Aorta (tissue), 5 donors: ENCODE data around the gene OR2V1. TPM values are rescaled to one million over a fixed set of nuclear protein-coding genes. Genes with fewer than 3 reads are reported as not detected.
A peak's percentile ranks its signal among the peaks of the same experiment; 100 is the strongest.
"Not testable (repeated sequence)": the region's sequence is repeated elsewhere in the genome, so short reads cannot be mapped to it uniquely, and the experiment has no call there.

Source experiments
- ATAC-seq: fragments of 200-7000 bp; cut with Tn5 transposase; one replicate; pipeline ENCODE4 v1.9.1; 2022; ENCODE audit warnings: moderate library complexity; ENCODE audit not compliant: low FRiP score
- DNase-seq, 2 donors: peaks; one replicate each; pipeline ENCODE4 v3.0.0-alpha.2; 2020
- H3K27ac ChIP-seq, 2 donors: one replicate each; pipeline ENCODE4 v1.5.1; 2013; ENCODE audit warnings: low read length in 2 of 2, mild to moderate bottlenecking in 2 of 2, moderate library complexity in 2 of 2, control low read depth in 1 of 2, inconsistent platforms in 1 of 2, low read depth in 1 of 2
- H3K27me3 ChIP-seq, 2 donors: one replicate each; pipeline ENCODE4 v1.6.1; 2013; ENCODE audit warnings: control low read depth in 1 of 2, low read length in 1 of 2, mild to moderate bottlenecking in 1 of 2, moderate library complexity in 1 of 2; ENCODE audit not compliant: insufficient read depth in 2 of 2, control insufficient read depth in 1 of 2
- H3K36me3 ChIP-seq, 2 donors: one replicate each; pipeline ENCODE4 v1.6.1; 2013; ENCODE audit warnings: control low read depth in 1 of 2, low read length in 1 of 2, mild to moderate bottlenecking in 1 of 2; ENCODE audit not compliant: insufficient read depth in 2 of 2, control insufficient read depth in 1 of 2
- H3K4me1 ChIP-seq, 2 donors: one replicate each; pipeline ENCODE4 v1.6.1; 2013; ENCODE audit warnings: low read length in 2 of 2, control low read depth in 1 of 2, mild to moderate bottlenecking in 1 of 2, moderate library complexity in 1 of 2; ENCODE audit not compliant: insufficient read depth in 2 of 2, control insufficient read depth in 1 of 2
- H3K4me3 ChIP-seq, 2 donors: one replicate each; pipeline ENCODE4 v1.5.1; 2013; ENCODE audit warnings: low read length in 2 of 2, control low read depth in 1 of 2, mild to moderate bottlenecking in 1 of 2
- H3K9me3 ChIP-seq: one replicate; pipeline ENCODE4 v1.6.1; 2013; ENCODE audit warnings: mild to moderate bottlenecking, low read length; ENCODE audit not compliant: control insufficient read depth
- WGBS, 2 donors: extraction: QIAGEN DNeasy Blood & Tissue Kit; methylation state at CpG; one replicate each; pipeline ENCODE4 v1.1.7; 2013; 5-methylcytosine and 5-hydroxymethylcytosine counted together
- intact Hi-C, 2 donors: fragments of 100-400 bp; cut with DNase I; formaldehyde crosslinking; loops; one replicate each; pipeline versions ENCODE4 v1.14.2 to v1.15.0; 2022
- polyA plus RNA-seq, 2 donors: library from polyadenylated mRNA; stranded (reverse); fragments of 200-250 nt; gene quantifications; one replicate each; pipeline ENCODE4 v1.2.3, GENCODE V29; 2013
- total RNA-seq, 2 donors: library from RNA; stranded (reverse); fragmentation: NEBNext Ultra II Directional; extraction: Animal tissue kit (Norgen Biotek cat#: 25700); gene quantifications; one replicate each; pipeline ENCODE4 v1.2.1, GENCODE V29; 2021
- donor health status: healthy with polysubstance abuse.
- donor health status: Bipolar disorder and iron deficiency.
- donor health status: DM: no; HTN: no; CAD: no.
- donor health status: DM: no; HTN: no; CAD: no.
- donor health status: DM: yes; HTN: yes; CAD: no.

The OR2V1 gene
- total and polyA plus RNA-seq, 4 donors = not detected

GRCh38 chr5:181104259-181104568, 26.8 kb downstream of the OR2V1 start:
- H3K4me3 ChIP-seq, H3K4me1 ChIP-seq, H3K36me3 ChIP-seq, intact Hi-C loops, H3K27me3 ChIP-seq, DNase-seq, ATAC-seq, H3K27ac ChIP-seq, H3K9me3 ChIP-seq: not testable (repeated sequence)
- 7 to 8% methylated on average over 5 of the region's 5 CpGs for WGBS, 2 donors

DNA sequence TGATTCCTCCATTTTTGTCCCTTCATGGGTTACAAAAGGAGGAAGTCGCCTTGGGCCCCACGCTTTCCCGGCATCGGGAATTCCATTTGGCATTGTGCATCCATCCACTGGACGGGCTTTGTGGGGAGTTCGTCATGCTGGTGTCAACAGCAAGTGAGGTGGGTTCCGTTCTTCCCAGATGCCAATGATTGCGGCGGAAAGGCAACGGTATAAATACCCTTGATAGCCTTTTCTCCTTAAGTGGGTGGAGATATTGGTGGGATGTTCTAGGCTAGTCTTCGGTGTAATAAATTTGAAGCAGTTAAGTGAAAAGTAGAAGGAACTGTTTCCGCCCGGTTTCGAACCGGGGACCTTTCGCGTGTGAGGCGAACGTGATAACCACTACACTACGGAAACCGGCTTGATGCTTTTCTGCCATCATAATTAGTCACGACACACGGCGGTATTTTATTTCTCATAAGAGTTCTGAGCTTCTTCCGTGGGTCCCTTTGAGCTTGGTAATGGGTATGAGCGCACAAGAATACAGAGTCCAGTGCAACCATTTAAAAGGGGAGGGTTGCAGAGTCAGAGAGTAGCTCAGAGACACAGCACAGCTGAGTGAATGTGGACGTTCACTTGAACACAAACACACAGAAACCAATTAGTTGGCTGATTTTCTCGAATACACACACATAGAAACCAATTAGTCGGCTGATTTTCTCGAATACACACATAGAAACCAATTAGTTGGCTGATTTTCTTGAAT, 28.9 kb downstream of the OR2V1 start:
- WGBS, 2 donors = no CpG with 5 or more reads among the region's 30 CpGs
- H3K27ac ChIP-seq, ATAC-seq, intact Hi-C loops, H3K4me3 ChIP-seq, H3K4me1 ChIP-seq, H3K9me3 ChIP-seq, DNase-seq, H3K36me3 ChIP-seq, H3K27me3 ChIP-seq: not testable (repeated sequence)

GRCh38 chr5:181101030-181101641, 29.8 kb downstream of the OR2V1 start:
- H3K9me3 ChIP-seq, H3K27ac ChIP-seq, H3K36me3 ChIP-seq, DNase-seq, H3K27me3 ChIP-seq, ATAC-seq, H3K4me1 ChIP-seq, intact Hi-C loops, H3K4me3 ChIP-seq: not testable (repeated sequence)
- WGBS, 2 donors = 2% methylated on average over 15 of the region's 54 CpGs; no CpG with 5 or more reads in 1 of the 2 donors

DNA sequence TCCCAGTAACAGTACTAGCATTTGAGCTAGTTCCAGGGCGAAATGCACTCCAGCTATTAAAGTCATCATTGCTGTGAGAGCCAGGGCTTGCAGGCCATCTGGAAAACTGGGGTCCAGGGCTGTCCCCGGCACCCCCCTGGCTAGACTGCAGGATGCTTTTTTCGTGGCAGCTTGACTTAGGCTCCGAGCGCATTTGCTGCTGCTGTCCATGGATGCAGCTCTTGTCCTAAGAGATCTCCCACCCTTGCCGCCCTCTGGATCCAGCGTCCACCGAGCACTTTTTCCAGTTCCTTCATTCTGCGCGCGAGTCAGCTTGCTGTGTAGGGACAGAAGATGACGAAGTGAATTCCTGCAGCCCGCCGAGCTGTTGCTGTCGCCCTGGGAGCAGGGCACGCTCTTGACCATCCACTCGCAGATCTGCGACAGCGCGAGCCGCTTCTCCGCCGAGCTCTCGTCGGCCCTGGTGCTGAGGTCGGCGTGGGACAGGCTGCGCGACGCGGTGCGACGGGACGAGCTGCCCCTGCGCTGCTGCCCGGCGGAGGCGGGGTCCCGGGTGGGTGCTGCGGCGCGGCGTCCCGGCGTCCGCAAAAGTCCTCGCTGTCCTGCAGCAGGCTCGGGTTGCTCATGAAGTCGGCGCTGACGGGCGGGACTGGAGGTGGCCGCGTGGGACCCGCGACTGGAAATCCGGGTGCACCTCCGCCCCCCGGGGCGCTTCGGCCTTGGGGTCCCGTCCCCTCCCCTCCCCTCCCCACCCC, 30.7 kb downstream of the OR2V1 start:
- Histone ChIP-seq H3K9me3 (no peaks in the 10 kb centered on the region), H3K36me3 (no peaks in the 10 kb centered on the region), H3K4me1 (no peaks in the 10 kb centered on the region), H3K4me3 (no peak overlapping the region), H3K27ac (no peak overlapping the region), H3K27me3 (no peaks in the 10 kb centered on the region)
- no peak for ATAC-seq
- DNase-seq = no peak
- WGBS, 2 donors = 3 to 4% methylated on average over 56 to 62 of the region's 62 CpGs
- intact Hi-C loops = no loop called here

DNA sequence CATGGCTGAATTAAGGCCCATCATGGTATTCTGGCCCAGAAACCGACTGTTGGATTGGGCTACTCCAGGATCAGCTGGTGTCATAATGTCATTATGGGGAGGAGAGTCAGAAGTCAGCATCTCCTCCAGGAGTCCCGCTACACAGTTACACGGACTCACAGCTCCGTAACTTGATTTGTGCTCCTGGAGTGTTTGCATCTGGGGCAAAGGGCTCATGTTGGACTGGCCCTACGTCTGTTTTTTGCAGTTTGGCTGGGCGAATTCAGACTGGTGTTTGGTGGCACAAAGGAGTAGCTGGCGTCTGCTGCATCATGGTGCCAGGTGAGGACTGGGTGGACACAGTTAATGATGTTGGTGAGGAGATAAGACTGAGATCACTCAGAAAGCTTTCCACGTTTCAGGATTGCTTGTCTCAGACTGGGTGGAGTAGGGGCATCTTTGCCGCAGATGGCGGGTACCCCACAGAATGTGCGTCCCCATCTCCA, 31.3 kb downstream of the OR2V1 start:
- no peaks in the 10 kb centered on the region for H3K4me1 ChIP-seq
- no peak overlapping the region for H3K27ac ChIP-seq
- no peaks in the 10 kb centered on the region for H3K36me3 ChIP-seq
- no peak overlapping the region for H3K4me3 ChIP-seq
- no peaks in the 10 kb centered on the region for H3K27me3 ChIP-seq
- intact Hi-C loops = no loop called here
- no peaks in the 10 kb centered on the region for H3K9me3 ChIP-seq
- ATAC-seq (no peak), DNase-seq (no peak)
- 51 to 57% methylated on average over 11 of the region's 11 CpGs for WGBS, 2 donors

- Histone ChIP-seq H3K9me3 (no peaks in the 10 kb centered on the region), H3K27ac (no peak overlapping the region), H3K27me3 (no peaks in the 10 kb centered on the region), H3K4me3 (no peak overlapping the region), H3K4me1 (no peaks in the 10 kb centered on the region), H3K36me3 (no peaks in the 10 kb centered on the region)
- no peak for DNase-seq
- no peak for ATAC-seq
- 20 to 22% methylated on average over 20 to 22 of the region's 22 CpGs for WGBS, 2 donors
- intact Hi-C loops = no loop called here
These were observed 32.0 kb downstream of the OR2V1 start for GRCh38 chr5:181098762-181099601.

DNA sequence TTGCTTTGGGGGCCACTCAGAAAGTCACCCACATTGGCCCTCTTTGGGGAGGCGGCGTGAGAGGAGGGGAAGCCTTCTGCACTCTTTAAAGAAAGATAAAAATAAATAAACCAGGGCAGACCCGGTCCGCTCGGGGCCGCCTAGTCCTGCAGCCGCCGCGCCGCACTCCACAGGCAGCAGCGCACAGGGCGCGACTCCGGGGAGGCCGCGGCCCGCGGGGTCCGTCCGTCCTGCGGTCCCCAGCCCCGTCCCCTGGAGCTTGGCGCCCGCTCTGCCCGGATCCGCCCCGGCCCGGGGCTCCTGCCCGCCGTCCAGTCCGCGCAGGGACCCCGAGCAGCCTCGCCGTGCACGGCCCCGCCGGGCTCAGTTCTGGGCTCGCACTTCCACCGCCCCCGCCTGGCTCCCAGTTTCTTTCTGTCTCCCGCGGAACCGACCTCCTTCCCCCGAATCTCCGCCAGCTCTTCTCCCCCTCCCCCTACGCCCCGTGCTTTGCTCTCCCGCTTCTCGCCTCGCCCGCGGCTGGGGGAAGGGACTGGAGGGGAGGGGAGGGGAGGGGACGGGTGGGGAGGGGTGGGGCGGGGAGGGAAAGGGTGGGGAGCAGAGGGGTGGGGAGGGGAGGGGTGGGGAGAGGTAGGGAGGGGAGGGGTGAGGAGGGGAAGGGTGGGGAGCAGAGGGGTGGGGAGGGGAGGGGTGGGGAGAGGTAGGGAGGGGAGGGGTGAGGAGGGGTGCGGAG, 33.0 kb downstream of the OR2V1 start:
- H3K27ac ChIP-seq, H3K27me3 ChIP-seq, DNase-seq, H3K4me3 ChIP-seq, H3K4me1 ChIP-seq, intact Hi-C loops, H3K9me3 ChIP-seq, H3K36me3 ChIP-seq: not testable (repeated sequence)
- WGBS, 2 donors = 1% methylated on average over 7 of the region's 56 CpGs; no CpG with 5 or more reads in 1 of the 2 donors
- peak; percentile 33 for ATAC-seq

GRCh38 chr5:181097383-181097753, 33.6 kb downstream of the OR2V1 start:
- DNase-seq, H3K4me3 ChIP-seq, H3K27ac ChIP-seq, H3K4me1 ChIP-seq, H3K36me3 ChIP-seq, H3K27me3 ChIP-seq, intact Hi-C loops, ATAC-seq, H3K9me3 ChIP-seq: not testable (repeated sequence)
- WGBS, 2 donors = no CpG with 5 or more reads among the region's 26 CpGs
